ENCODE data around the gene PDE3A.

Gene PDE3A

GRCh38 chr12:20446836-20447235 lies 78.5 kb downstream of the PDE3A start:
- Histone ChIP-seq H3K36me3 (replicated peaks; ENCODE audit: insufficient read depth, low read length) (no peaks in the 10 kb centered on the region), H3K4me2 (ENCODE audit: low read depth, low read length) (no peak overlapping the region), H3K27ac (ENCODE audit: low read length) (no peak overlapping the region), H3K79me2 (ENCODE audit: low read length) (no peaks in the 10 kb centered on the region), H4K20me1 (ENCODE audit: insufficient read depth, low read length) (no peaks in the 10 kb centered on the region), H3K9me2 (replicated peaks; ENCODE audit: insufficient read depth, low read length) (no peaks in the 10 kb centered on the region), H3F3A (ENCODE audit: insufficient read depth, low read length) (no peaks in the 10 kb centered on the region), H3K4me3 (ENCODE audit: low read length) (no peak overlapping the region), H3K9ac (ENCODE audit: low read length) (no peak overlapping the region), H3K9me3 (replicated peaks; ENCODE audit: insufficient read depth, low read length) (no peaks in the 10 kb centered on the region), H2AFZ (ENCODE audit: low read length) (no peak overlapping the region), H3K27me3 (replicated peaks; ENCODE audit: insufficient read depth, low read length) (no peaks in the 10 kb centered on the region), H3K4me1 (ENCODE audit: low read length) (no peaks in the 10 kb centered on the region)
- no peak for TF ChIP-seq EZH2phosphoT487 (IDR thresholded peaks at IDR 0.05; ENCODE audit: low read length)
- no peak for TF ChIP-seq EZH2 (optimal IDR thresholded peaks at IDR 0.05; ENCODE audit: low read depth, low read length)
- TF ChIP-seq CTCF (IDR thresholded peaks at IDR 0.05; ENCODE audit: low read length), result no peak
- DNase-seq, result no peak

GRCh38 chr12:20448781-20449180 lies 80.4 kb downstream of the PDE3A start:
- H3K4me3 ChIP-seq (ENCODE audit: low read length), result no peak overlapping the region
- H3K9ac ChIP-seq (ENCODE audit: low read length), result no peak overlapping the region
- H3K79me2 ChIP-seq (ENCODE audit: low read length), result no peaks in the 10 kb centered on the region
- H2AFZ ChIP-seq (ENCODE audit: low read length), result no peak overlapping the region
- H3K27me3 ChIP-seq (replicated peaks; ENCODE audit: insufficient read depth, low read length), result no peaks in the 10 kb centered on the region
- no peak for DNase-seq
- no peaks in the 10 kb centered on the region for H3K4me1 ChIP-seq (ENCODE audit: low read length)
- no peak overlapping the region for H3K27ac ChIP-seq (ENCODE audit: low read length)
- H3F3A ChIP-seq (ENCODE audit: insufficient read depth, low read length), result no peaks in the 10 kb centered on the region
- H3K9me2 ChIP-seq (replicated peaks; ENCODE audit: insufficient read depth, low read length), result no peaks in the 10 kb centered on the region
- H4K20me1 ChIP-seq (ENCODE audit: insufficient read depth, low read length), result no peaks in the 10 kb centered on the region
- H3K4me2 ChIP-seq (ENCODE audit: low read depth, low read length), result no peak overlapping the region
- no peak for TF ChIP-seq EZH2phosphoT487 (IDR thresholded peaks at IDR 0.05; ENCODE audit: low read length)
- no peaks in the 10 kb centered on the region for H3K9me3 ChIP-seq (replicated peaks; ENCODE audit: insufficient read depth, low read length)
- H3K36me3 ChIP-seq (replicated peaks; ENCODE audit: insufficient read depth, low read length), result no peaks in the 10 kb centered on the region

- Histone ChIP-seq H3K4me2 (ENCODE audit: low read depth, low read length) (peak overlapping the region; percentile 22; the same call in 1 of the 2 replicates), H3K79me2 (ENCODE audit: low read length) (no peaks in the 10 kb centered on the region), H3K36me3 (replicated peaks; ENCODE audit: insufficient read depth, low read length) (no peaks in the 10 kb centered on the region), H4K20me1 (ENCODE audit: insufficient read depth, low read length) (no peaks in the 10 kb centered on the region), H3K27me3 (replicated peaks; ENCODE audit: insufficient read depth, low read length) (no peaks in the 10 kb centered on the region), H3F3A (ENCODE audit: insufficient read depth, low read length) (no peaks in the 10 kb centered on the region), H2AFZ (ENCODE audit: low read length) (peak overlapping the region; percentile 38; the same call in 1 of the 2 replicates), H3K4me3 (ENCODE audit: low read length) (no peak overlapping the region), H3K4me1 (ENCODE audit: low read length) (no peaks in the 10 kb centered on the region), H3K9me2 (replicated peaks; ENCODE audit: insufficient read depth, low read length) (no peaks in the 10 kb centered on the region), H3K9me3 (replicated peaks; ENCODE audit: insufficient read depth, low read length) (no peaks in the 10 kb centered on the region), H3K9ac (ENCODE audit: low read length) (no peak overlapping the region), H3K27ac (ENCODE audit: low read length) (no peak overlapping the region)
- no peak for TF ChIP-seq EZH2 (optimal IDR thresholded peaks at IDR 0.05; ENCODE audit: low read depth, low read length)
- TF ChIP-seq EZH2phosphoT487 (IDR thresholded peaks at IDR 0.05; ENCODE audit: low read length), result no peak
- TF ChIP-seq CTCF (IDR thresholded peaks at IDR 0.05; ENCODE audit: low read length), result no peak
- DNase-seq, result peak; percentile 64
Measured at GRCh38 chr12:20450591-20451180, 82.3 kb downstream of the PDE3A start.

- Histone ChIP-seq H3K9me2 (replicated peaks; ENCODE audit: insufficient read depth, low read length) (no peaks in the 10 kb centered on the region), H4K20me1 (ENCODE audit: insufficient read depth, low read length) (no peaks in the 10 kb centered on the region), H3K4me2 (ENCODE audit: low read depth, low read length) (no peak overlapping the region), H3K4me1 (ENCODE audit: low read length) (no peaks in the 10 kb centered on the region), H3K27me3 (replicated peaks; ENCODE audit: insufficient read depth, low read length) (no peaks in the 10 kb centered on the region), H3K36me3 (replicated peaks; ENCODE audit: insufficient read depth, low read length) (no peaks in the 10 kb centered on the region), H3K79me2 (ENCODE audit: low read length) (no peaks in the 10 kb centered on the region), H3K9me3 (replicated peaks; ENCODE audit: insufficient read depth, low read length) (no peaks in the 10 kb centered on the region), H2AFZ (ENCODE audit: low read length) (no peak overlapping the region), H3F3A (ENCODE audit: insufficient read depth, low read length) (no peaks in the 10 kb centered on the region), H3K9ac (ENCODE audit: low read length) (no peak overlapping the region), H3K4me3 (ENCODE audit: low read length) (no peak overlapping the region), H3K27ac (ENCODE audit: low read length) (no peak overlapping the region)
- no peak for DNase-seq
- TF ChIP-seq EZH2 (optimal IDR thresholded peaks at IDR 0.05; ENCODE audit: low read depth, low read length) (no peak), CTCF (IDR thresholded peaks at IDR 0.05; ENCODE audit: low read length) (no peak), EZH2phosphoT487 (IDR thresholded peaks at IDR 0.05; ENCODE audit: low read length) (no peak)
Measured at GRCh38 chr12:20451761-20452160, 83.4 kb downstream of the PDE3A start.
